HCT116 (cell line): ENCODE data around the gene UQCRC1. TPM values are rescaled to one million over a fixed set of nuclear protein-coding genes. Genes with fewer than 3 reads are reported as not detected.

Source experiments
- ATAC-seq: fragments of 200-7000 bp; cut with Tn5 transposase; 2 replicates; pipeline ENCODE4 v1.9.1; 2020; ENCODE audit warnings: mild to moderate bottlenecking, moderate library complexity
- BruUV-seq: library from RNA; stranded (reverse); fragments of 400-500 nt; replicated peaks from 2 replicates; lab custom pipeline; 2021; lab: Mats Ljungman, UMichigan
- CTCF ChIA-PET: fragments of 300-600 bp; sonication (Branson Sonifier 250); formaldehyde crosslinking; loops from one replicate; lab custom pipeline; 2021; ENCODE audit warnings: antibody characterized with exemption; lab: Charles Lee
- POLR2A ChIA-PET: fragments of 300-600, 350-600 bp; sonication (Branson Sonifier 250); formaldehyde crosslinking; loops from one replicate; lab custom pipeline; 2021; ENCODE audit warnings: antibody characterized with exemption; lab: Charles Lee
- RAD21 ChIA-PET, 2 experiments: fragments of 300-600 bp; sonication (Branson Sonifier 250); formaldehyde crosslinking; loops; one replicate each; lab custom pipeline; 2023; ENCODE audit warnings: low total read pairs in 2 of 2; ENCODE audit not compliant: uncharacterized antibody in 2 of 2, unreplicated experiment in 2 of 2, low non-redundant PET in 1 of 2; lab: Charles Lee
- DNase-seq: peaks from one replicate; pipeline ENCODE4 v3.0.0-alpha.2; 2010; ENCODE audit warnings: low read depth, low spot score
- H2AFZ ChIP-seq: fragments of 200-600 bp; shearing (Covaris generic), sonication (generic); 2 replicates; pipeline ENCODE4 v1.6.1; 2017; ENCODE audit warnings: low read depth, mixed run types, mixed read lengths, antibody characterized with exemption, low read length; ENCODE audit not compliant: poor library complexity, severe bottlenecking
- H3K27ac ChIP-seq: 2 replicates; pipeline ENCODE4 v1.5.1; 2012; ENCODE audit warnings: low read depth, low read length
- H3K27me3 ChIP-seq: fragments of 200-600 bp; sonication (generic); 2 replicates; pipeline ENCODE4 v1.6.1; 2016; ENCODE audit warnings: mixed run types, low read length, mixed read lengths; ENCODE audit not compliant: insufficient read depth
- H3K36me3 ChIP-seq, 2 experiments: fragments of 200-500 bp in 1 of 2; fragments of 200-600 bp in 1 of 2; sonication (Bioruptor generic) in 1 of 2; sonication (generic) in 1 of 2; 2 replicates each; pipeline versions ENCODE4 v1.5.1 to v1.6.1; 2014 to 2016; ENCODE audit warnings: low read length in 2 of 2, inconsistent platforms in 1 of 2, mixed read lengths in 1 of 2, mixed run types in 1 of 2; ENCODE audit not compliant: insufficient read depth in 2 of 2, control insufficient read depth in 1 of 2
- H3K4me1 ChIP-seq, 2 experiments: fragments of 200-600 bp in 1 of 2; sonication (generic) in 1 of 2; 2 replicates each; pipeline versions ENCODE4 v1.5.1 to v1.6.1; 2012 to 2017; ENCODE audit warnings: low read length in 2 of 2, inconsistent platforms in 1 of 2, mild to moderate bottlenecking in 1 of 2, mixed read lengths in 1 of 2, mixed run types in 1 of 2, moderate library complexity in 1 of 2; ENCODE audit not compliant: insufficient read depth in 2 of 2, control insufficient read depth in 1 of 2
- H3K4me2 ChIP-seq: fragments of 200-600 bp; sonication (generic); 2 replicates; pipeline ENCODE4 v1.6.1; 2017; ENCODE audit warnings: mixed run types, low read length, mixed read lengths
- H3K4me3 ChIP-seq, 2 experiments: fragments of 200-600 bp in 1 of 2; sonication (generic) in 1 of 2; replicated peaks in 1 of 2; 2 replicates each; pipeline ENCODE4 v1.5.1; 2011 to 2016; ENCODE audit warnings: low read length in 2 of 2, control low read depth in 1 of 2, low read depth in 1 of 2, mild to moderate bottlenecking in 1 of 2, mixed read lengths in 1 of 2, mixed run types in 1 of 2
- H3K79me2 ChIP-seq: fragments of 200-600 bp; sonication (generic); 2 replicates; pipeline ENCODE4 v1.6.1; 2017; ENCODE audit warnings: mild to moderate bottlenecking, mixed run types, low read length, moderate library complexity, mixed read lengths; ENCODE audit not compliant: insufficient read depth
- H3K9ac ChIP-seq: fragments of 200-600 bp; sonication (generic); 2 replicates; pipeline ENCODE4 v1.6.1; 2016; ENCODE audit warnings: low read length, mixed read lengths
- H3K9me2 ChIP-seq: fragments of 200-600 bp; sonication (generic), shearing (Covaris generic); 2 replicates; pipeline ENCODE4 v1.6.1; 2017; ENCODE audit warnings: mixed run types, mild to moderate bottlenecking, moderate library complexity; ENCODE audit not compliant: insufficient read depth
- H3K9me3 ChIP-seq, 2 experiments: fragments of 200-500 bp in 1 of 2; fragments of 200-600 bp in 1 of 2; sonication (Bioruptor generic) in 1 of 2; sonication (generic) in 1 of 2; 2 replicates each; pipeline ENCODE4 v1.6.1; 2014 to 2017; ENCODE audit warnings: low read length in 2 of 2, mixed read lengths in 2 of 2, inconsistent platforms in 1 of 2, low read depth in 1 of 2, mild to moderate bottlenecking in 1 of 2, mixed run types in 1 of 2, moderate library complexity in 1 of 2; ENCODE audit not compliant: control insufficient read depth in 1 of 2, insufficient read depth in 1 of 2
- H4K20me1 ChIP-seq: fragments of 200-600 bp; sonication (generic), shearing (Covaris generic); 2 replicates; pipeline ENCODE4 v1.6.1; 2017; ENCODE audit warnings: mixed run types, mild to moderate bottlenecking, moderate library complexity; ENCODE audit not compliant: insufficient read depth
- SIN3A ChIP-seq: IDR thresholded peaks from 2 replicates; pipeline ENCODE4 v1.6.1; 2012; ENCODE audit warnings: low read depth
- YY1 ChIP-seq: IDR thresholded peaks from 2 replicates; pipeline ENCODE4 v1.6.1; 2011; ENCODE audit warnings: low read length, low read depth, moderate library complexity, mild to moderate bottlenecking; ENCODE audit not compliant: insufficient replicate concordance; ENCODE audit errors: extremely low read depth
- ZBTB33 ChIP-seq: IDR thresholded peaks from 2 replicates; pipeline ENCODE4 v1.6.1; 2011; ENCODE audit warnings: mild to moderate bottlenecking, low read length, moderate library complexity; ENCODE audit not compliant: insufficient replicate concordance; ENCODE audit errors: extremely low read depth
- ZFX ChIP-seq: fragments of 450-650 bp; IDR thresholded peaks from 2 replicates; pipeline ENCODE4 v1.6.1; 2017
- intact Hi-C: fragments of 100-400 bp; cut with micrococcal nuclease; formaldehyde crosslinking; loops from 2 replicates; pipeline ENCODE4 v1.10.0; 2022
- total RNA-seq: library from RNA; stranded (reverse); gene quantifications from one replicate; pipeline ENCODE4 v1.2.1, GENCODE V29; 2021; ENCODE audit not compliant: unreplicated experiment

Gene UQCRC1
- total RNA-seq, 1 experiment from 2014 or later, result 318 TPM

GRCh38 chr3:48644898-48645760 is 35.7 kb upstream of the UQCRC1 start (continued):
- TF ChIP-seq SIN3A, result no peak

GRCh38 chr3:48642605-48643004 is 33.2 kb upstream of the UQCRC1 start:
- intact Hi-C loops, result no loop called here
- ChIA-PET POLR2A (no interaction called here), CTCF (no interaction called here), RAD21 (no interaction called here)
- ATAC-seq, result no peak
- BruUV-seq, result no TSS peak
- Histone ChIP-seq H3K9me3 (no peaks in the 10 kb centered on the region), H3K36me3 (no peaks in the 10 kb centered on the region), H3K79me2 (no peaks in the 10 kb centered on the region), H2AFZ (no peak overlapping the region), H4K20me1 (no peaks in the 10 kb centered on the region), H3K27me3 (no peaks in the 10 kb centered on the region), H3K4me1 (no peaks in the 10 kb centered on the region), H3K27ac (no peak overlapping the region), H3K4me3 (no peak overlapping the region), H3K4me2 (no peak overlapping the region), H3K9ac (no peak overlapping the region), H3K9me2 (no peaks in the 10 kb centered on the region)
- no peak for DNase-seq
- TF ChIP-seq ZBTB33 (no peak), YY1 (no peak), ZFX (no peak)
